SU-DHL-6 (cell line): Measurements from ENCODE around the gene MAPKAPK3.

ENCODE experiments used
- H2AFZ ChIP-seq: fragments of 200-600 bp; sonication (generic); 2 replicates; pipeline ENCODE4 v1.6.1; 2014; ENCODE audit warnings: low read depth, mild to moderate bottlenecking, moderate library complexity, mixed read lengths, antibody characterized with exemption, low read length; ENCODE audit not compliant: severe bottlenecking
- H3F3A ChIP-seq: fragments of 200-600 bp; shearing (Covaris generic); 2 replicates; pipeline ENCODE4 v1.6.0; 2016; ENCODE audit warnings: antibody characterized with exemption, mild to moderate bottlenecking; ENCODE audit not compliant: insufficient read depth
- H3K27ac ChIP-seq: fragments of 200-600 bp; sonication (generic); 2 replicates; pipeline ENCODE4 v1.5.1; 2016; ENCODE audit warnings: low read depth, mild to moderate bottlenecking, low read length, moderate library complexity, mixed read lengths
- H3K27me3 ChIP-seq: fragments of 200-600 bp; sonication (generic), shearing (Covaris generic); 2 replicates; pipeline ENCODE4 v1.6.0; 2014; ENCODE audit warnings: mild to moderate bottlenecking, low read length
- H3K36me3 ChIP-seq: fragments of 200-600 bp; sonication (generic); 2 replicates; pipeline ENCODE4 v1.6.1; 2014; ENCODE audit warnings: mild to moderate bottlenecking, low read length, mixed read lengths
- H3K4me2 ChIP-seq: fragments of 300-600, 200-600 bp; shearing (Covaris generic), sonication (generic); 2 replicates; pipeline ENCODE4 v1.6.0; 2014; ENCODE audit warnings: low read length, low read depth, mild to moderate bottlenecking; ENCODE audit not compliant: poor library complexity, severe bottlenecking
- H3K4me3 ChIP-seq: fragments of 200-600 bp; sonication (generic); 2 replicates; pipeline ENCODE4 v1.5.1; 2014; ENCODE audit warnings: antibody characterized with exemption, low read length, mild to moderate bottlenecking, mixed read lengths; ENCODE audit not compliant: insufficient read depth, poor library complexity, severe bottlenecking
- H3K79me2 ChIP-seq: fragments of 200-600 bp; sonication (generic); 2 replicates; pipeline ENCODE4 v1.6.1; 2014; ENCODE audit warnings: mild to moderate bottlenecking, low read length, moderate library complexity; ENCODE audit not compliant: insufficient read depth
- H3K9ac ChIP-seq: fragments of 200-600 bp; sonication (generic); 2 replicates; pipeline ENCODE4 v1.7.0; 2014; ENCODE audit warnings: mild to moderate bottlenecking, low read length
- H3K9me2 ChIP-seq: fragments of 200-600 bp; sonication (generic); replicated peaks from 2 replicates; pipeline ENCODE4 v1.6.1; 2014; ENCODE audit warnings: low read length; ENCODE audit not compliant: insufficient read depth
- H3K9me3 ChIP-seq: fragments of 200-600 bp; sonication (generic); 2 replicates; pipeline ENCODE4 v1.6.1; 2014; ENCODE audit warnings: low read length, mixed read lengths; ENCODE audit not compliant: insufficient read depth
- H4K20me1 ChIP-seq: fragments of 200-600 bp; sonication (generic); 2 replicates; pipeline ENCODE4 v1.6.1; 2014; ENCODE audit warnings: low read depth, mild to moderate bottlenecking, antibody characterized with exemption, low read length, moderate library complexity, mixed read lengths
- EZH2phosphoT487 ChIP-seq: fragments of 200-600 bp; sonication (generic), shearing (Covaris generic); conservative IDR thresholded peaks from 2 replicates; pipeline ENCODE4 v1.6.1; 2018; ENCODE audit warnings: mild to moderate bottlenecking, antibody characterized with exemption, low read length, moderate library complexity, mixed read lengths
- TF ChIP-seq, protein P1 (sequence below): fragments of 200-600 bp; sonication (generic); IDR thresholded peaks from one replicate; pipeline ENCODE4 v1.5.1; 2017; ENCODE audit warnings: antibody characterized with exemption, mild to moderate bottlenecking, low read length, moderate library complexity; ENCODE audit not compliant: insufficient read depth, poor library complexity, severe bottlenecking

Gene MAPKAPK3

DNA sequence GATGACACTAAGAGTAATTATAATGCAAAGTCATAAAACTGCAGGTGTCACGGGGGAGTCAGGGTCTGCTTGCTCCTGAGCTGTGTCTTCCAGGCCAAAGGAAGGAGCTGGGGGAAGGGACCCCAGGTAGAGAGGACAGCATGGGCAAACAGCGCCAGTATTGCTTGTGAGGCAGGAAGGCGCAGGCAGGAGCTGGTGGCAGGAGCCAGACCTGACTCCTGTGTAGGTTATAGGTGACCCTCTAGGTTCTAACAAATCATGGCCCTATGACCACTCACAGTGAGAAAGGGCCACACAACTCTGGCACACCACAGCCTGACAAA, 7.2 kb upstream of the MAPKAPK3 start:
- Histone ChIP-seq H3K4me2 (no peak overlapping the region), H3K27ac (no peak overlapping the region), H3K36me3 (no peaks in the 10 kb centered on the region)

DNA sequence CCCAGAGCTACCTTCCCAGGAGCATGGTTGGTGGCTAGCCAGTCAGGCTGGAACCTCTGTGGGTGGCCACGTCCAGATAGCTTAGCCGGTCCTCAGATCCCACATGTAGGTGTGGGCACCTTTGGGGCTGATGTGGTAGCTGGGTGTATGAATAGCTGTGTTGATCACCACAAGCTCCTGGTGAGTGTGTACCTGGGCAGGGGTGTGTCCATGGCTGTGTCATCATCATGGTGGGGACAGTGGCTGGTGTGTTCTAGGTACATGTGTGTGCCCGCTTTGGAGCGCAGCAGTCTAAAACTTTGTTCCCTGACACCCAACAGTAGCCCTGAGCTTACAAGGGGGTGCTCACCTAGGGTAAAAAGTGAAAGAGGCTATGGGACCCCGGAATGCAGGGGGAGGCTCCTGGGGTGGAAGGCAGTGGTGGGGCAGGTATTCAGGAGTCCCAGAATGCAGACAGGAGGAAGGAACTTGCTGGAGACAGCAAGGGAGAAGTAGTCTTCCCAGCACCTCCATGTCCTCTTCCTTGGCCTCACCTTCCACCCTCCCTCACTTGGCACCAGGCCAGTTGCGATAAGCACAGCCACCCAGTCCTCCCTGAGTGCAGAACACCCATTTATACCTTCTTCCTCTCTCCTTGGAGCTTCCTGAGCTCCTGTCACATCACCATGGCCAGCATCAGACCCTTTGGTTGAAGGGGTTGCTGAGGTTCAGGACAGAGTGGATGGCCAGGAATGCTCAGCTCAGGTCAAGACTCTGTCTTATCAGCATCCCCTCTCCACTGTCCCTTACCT, 6.6 kb upstream of the MAPKAPK3 start:
- Histone ChIP-seq H3K4me2 (no peak overlapping the region), H2AFZ (no peak overlapping the region), H4K20me1 (no peaks in the 10 kb centered on the region), H3K9ac (no peak overlapping the region), H3K4me3 (no peak overlapping the region), H3K27me3 (no peaks in the 10 kb centered on the region), H3K36me3 (no peaks in the 10 kb centered on the region), H3K27ac (no peak overlapping the region), H3K79me2 (no peaks in the 10 kb centered on the region), H3F3A (no peaks in the 10 kb centered on the region), H3K9me2 (no peaks in the 10 kb centered on the region), H3K9me3 (no peaks in the 10 kb centered on the region)
- no peak for TF ChIP-seq EZH2phosphoT487
- TF ChIP-seq, protein P1, sequence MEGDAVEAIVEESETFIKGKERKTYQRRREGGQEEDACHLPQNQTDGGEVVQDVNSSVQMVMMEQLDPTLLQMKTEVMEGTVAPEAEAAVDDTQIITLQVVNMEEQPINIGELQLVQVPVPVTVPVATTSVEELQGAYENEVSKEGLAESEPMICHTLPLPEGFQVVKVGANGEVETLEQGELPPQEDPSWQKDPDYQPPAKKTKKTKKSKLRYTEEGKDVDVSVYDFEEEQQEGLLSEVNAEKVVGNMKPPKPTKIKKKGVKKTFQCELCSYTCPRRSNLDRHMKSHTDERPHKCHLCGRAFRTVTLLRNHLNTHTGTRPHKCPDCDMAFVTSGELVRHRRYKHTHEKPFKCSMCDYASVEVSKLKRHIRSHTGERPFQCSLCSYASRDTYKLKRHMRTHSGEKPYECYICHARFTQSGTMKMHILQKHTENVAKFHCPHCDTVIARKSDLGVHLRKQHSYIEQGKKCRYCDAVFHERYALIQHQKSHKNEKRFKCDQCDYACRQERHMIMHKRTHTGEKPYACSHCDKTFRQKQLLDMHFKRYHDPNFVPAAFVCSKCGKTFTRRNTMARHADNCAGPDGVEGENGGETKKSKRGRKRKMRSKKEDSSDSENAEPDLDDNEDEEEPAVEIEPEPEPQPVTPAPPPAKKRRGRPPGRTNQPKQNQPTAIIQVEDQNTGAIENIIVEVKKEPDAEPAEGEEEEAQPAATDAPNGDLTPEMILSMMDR, result no peak

More for the DNA sequence above, 7.2 kb upstream of the MAPKAPK3 start:
- H3K79me2 ChIP-seq, result no peaks in the 10 kb centered on the region
- H3K9ac ChIP-seq, result no peak overlapping the region
- no peak overlapping the region for H2AFZ ChIP-seq
- TF ChIP-seq EZH2phosphoT487, result no peak
- TF ChIP-seq, protein P1, result no peak
- no peaks in the 10 kb centered on the region for H4K20me1 ChIP-seq
- H3F3A ChIP-seq, result no peaks in the 10 kb centered on the region
- H3K9me3 ChIP-seq, result no peaks in the 10 kb centered on the region
- no peaks in the 10 kb centered on the region for H3K9me2 ChIP-seq
- no peaks in the 10 kb centered on the region for H3K27me3 ChIP-seq
- no peak overlapping the region for H3K4me3 ChIP-seq

DNA sequence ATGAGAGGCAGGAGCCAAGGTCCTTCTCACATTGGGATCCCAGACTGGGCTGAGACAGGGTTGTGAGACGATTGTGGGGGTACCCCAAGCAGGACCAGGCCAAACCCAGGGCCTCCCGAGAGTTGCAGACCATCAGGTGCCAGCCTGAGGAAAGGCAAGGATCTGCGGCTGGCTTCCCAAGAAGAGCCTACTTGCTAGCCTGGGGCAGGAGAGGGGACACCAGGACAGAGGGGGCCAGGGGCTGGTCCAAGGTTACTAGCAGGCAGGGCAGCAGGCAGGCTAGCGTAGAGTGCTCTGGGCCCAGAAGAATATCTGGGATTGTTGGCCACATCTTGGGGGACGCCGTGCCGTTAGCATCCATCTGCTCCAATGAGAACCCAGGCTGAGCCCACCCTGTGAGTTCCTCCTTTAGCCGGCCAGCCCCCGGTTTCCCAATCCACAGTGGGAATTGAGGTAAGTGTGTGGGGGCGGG, 5.9 kb upstream of the MAPKAPK3 start:
- Histone ChIP-seq H3K27me3 (no peaks in the 10 kb centered on the region), H2AFZ (peak overlapping the region; percentile 86)

More for the DNA sequence above, 5.9 kb upstream of the MAPKAPK3 start:
- H3K9me2 ChIP-seq, result no peaks in the 10 kb centered on the region
- H3K4me3 ChIP-seq, result peak overlapping the region; percentile 55
- no peaks in the 10 kb centered on the region for H3K36me3 ChIP-seq
- no peaks in the 10 kb centered on the region for H3K9me3 ChIP-seq
- H3K27ac ChIP-seq, result no peak overlapping the region
- H3K79me2 ChIP-seq, result no peaks in the 10 kb centered on the region
- peak overlapping the region; percentile 84 for H3K4me2 ChIP-seq
- TF ChIP-seq, protein P1, result no peak
- no peak for TF ChIP-seq EZH2phosphoT487
- H3F3A ChIP-seq, result no peaks in the 10 kb centered on the region
- no peaks in the 10 kb centered on the region for H4K20me1 ChIP-seq
- peak overlapping the region; percentile 46 for H3K9ac ChIP-seq
